Astrocyte (in vitro differentiated cells and primary cell): ENCODE measurements around the gene CCDC6.

ENCODE experiments used
- CTCF ChIP-seq: IDR thresholded peaks from 2 replicates; pipeline ENCODE4 v1.5.1; 2011; ENCODE audit warnings: low read depth, mild to moderate bottlenecking, inconsistent platforms, low read length, moderate library complexity; ENCODE audit not compliant: insufficient read depth
- EZH2 ChIP-seq: IDR thresholded peaks from 2 replicates; pipeline ENCODE4 v1.6.1; 2012; ENCODE audit warnings: mild to moderate bottlenecking, low read length, inconsistent platforms; ENCODE audit not compliant: insufficient read depth

DNA sequence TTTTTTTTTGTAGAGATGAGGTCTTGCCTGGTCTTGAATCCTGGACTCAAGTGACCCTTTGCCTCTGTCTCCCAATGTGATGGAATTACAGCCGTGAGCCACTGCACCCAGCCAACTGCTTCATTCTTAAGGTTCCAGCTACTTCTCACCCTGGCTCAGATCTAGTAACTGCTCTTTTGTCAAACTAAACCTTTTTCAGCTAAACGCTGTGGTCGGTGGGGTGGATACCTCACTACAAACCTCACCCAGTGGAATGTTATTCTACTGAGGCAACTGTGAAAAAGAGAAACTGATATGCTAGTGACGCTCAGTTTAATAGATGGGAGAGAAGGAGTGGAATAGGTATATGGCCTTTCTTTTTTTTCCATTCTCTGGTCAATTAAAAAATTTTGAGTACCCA, 151.4 kb downstream of the CCDC6 start:
- no peak for TF ChIP-seq CTCF
- no peak for TF ChIP-seq EZH2
